NCI-H2107 (cell line): Measurements from ENCODE around the gene RBMY1J.
"Not testable (repeated sequence)": the region's sequence is repeated elsewhere in the genome, so short reads cannot be mapped to it uniquely, and the experiment has no call there.

Experiments
- DNase-seq: peaks from one replicate; lab custom pipeline; 2025; lab: John Stamatoyannopoulos, UW

RBMY1J gene

GRCh38 chrY:22403110-22403509 is at the start of gene RBMY1J:
RBMY1J (plus strand) TSS chrY:22403410; CDS start chrY:22405448, 2,038 bp downstream.
- not testable (repeated sequence) for DNase-seq

GRCh38 chrY:22367416-22367815 is 35.8 kb upstream of the RBMY1J start:
- no peak for DNase-seq

- DNase-seq: no peak
These were observed 32.6 kb upstream of the RBMY1J start for GRCh38 chrY:22370623-22371022.

DNA sequence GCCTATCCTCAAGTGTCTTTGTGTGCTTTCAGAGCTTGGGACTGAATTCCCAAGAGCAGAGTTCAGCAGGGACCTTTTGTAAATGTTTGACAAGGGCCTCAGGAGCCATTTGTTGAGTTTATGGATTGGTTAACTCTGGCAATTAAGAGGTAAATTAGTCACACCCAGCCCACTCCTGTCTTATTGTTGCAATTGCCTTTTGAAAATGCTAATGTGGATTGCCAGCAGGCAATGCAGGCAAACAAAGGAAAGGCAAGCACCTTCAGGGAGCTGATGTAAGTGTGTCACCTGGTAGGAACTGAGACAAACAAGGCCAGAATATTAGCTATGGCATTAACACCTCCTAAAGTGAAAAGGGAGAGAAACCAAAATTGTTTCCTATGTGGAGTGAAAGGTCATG is 29.7 kb upstream of the RBMY1J start:
- DNase-seq: no peak

DNA sequence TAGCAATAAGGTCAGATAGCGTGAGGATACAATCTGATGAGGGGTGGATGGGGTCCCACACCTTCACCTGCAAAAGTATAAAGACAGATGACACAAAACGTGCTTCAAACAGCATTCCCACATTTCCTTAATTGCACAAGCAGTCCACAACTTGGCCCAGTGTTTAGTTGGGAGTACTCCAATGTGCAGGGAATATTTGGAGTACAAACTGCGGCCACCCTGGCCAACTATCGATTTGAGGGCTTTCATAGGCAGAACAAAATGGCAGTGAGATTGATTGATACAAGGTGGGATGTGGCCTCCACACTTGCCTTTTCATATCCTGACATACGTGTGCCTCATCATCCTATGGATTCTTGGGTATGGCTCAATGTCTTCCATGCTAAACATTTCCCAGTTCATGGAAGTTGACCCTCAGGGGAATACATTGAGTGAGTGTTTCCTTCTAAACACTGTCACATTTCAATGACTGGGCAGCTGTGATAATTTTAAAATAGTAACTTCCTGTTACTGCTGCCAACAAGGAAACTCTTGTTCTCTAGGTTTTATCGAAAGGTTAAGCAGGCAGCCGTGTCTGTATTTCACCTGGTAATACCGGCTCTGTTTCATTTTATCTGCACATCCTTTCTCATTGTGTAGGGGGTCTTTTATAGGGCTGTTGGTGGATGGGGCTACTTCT is 41.6 kb downstream of the RBMY1J start:
- DNase-seq: not testable (repeated sequence)

DNA sequence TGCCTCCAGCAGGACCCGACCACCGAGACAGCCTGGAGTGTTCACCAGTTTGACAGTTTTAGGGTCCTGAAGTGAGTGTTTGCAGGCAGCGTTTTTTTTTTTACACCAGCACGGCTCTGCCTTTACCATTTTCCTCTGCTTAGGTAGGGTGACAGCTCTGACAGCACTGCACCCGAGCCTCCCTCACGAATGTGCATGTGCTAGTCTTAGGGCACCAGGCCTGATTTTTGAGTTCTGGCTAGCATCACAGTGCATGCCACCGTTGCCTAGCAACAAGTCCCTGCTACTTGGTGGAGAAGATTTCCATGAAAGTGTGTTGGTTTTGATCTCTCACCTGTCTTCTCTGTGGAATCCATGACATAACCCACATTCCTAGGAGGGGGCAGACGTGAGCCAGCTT is 52.3 kb downstream of the RBMY1J start:
- not testable (repeated sequence) for DNase-seq

- not testable (repeated sequence) for DNase-seq
These were observed 58.8 kb downstream of the RBMY1J start for GRCh38 chrY:22461962-22462361.
